ENCODE data around the gene PARD3.

PARD3 gene

GRCh38 chr10:34821587-34822585 is 6.8 kb upstream of the PARD3 start:
- DNase-seq: no peak

- DNase-seq: no peak
These were observed 2.5 kb upstream of the PARD3 start for GRCh38 chr10:34817586-34817985.

- no peak for DNase-seq
These were observed 2.0 kb upstream of the PARD3 start for GRCh38 chr10:34817054-34817453.

- DNase-seq: peak; percentile 45
These were observed 1.5 kb upstream of the PARD3 start for GRCh38 chr10:34816501-34817002.

GRCh38 chr10:34816085-34816496 is 995 bp upstream of the PARD3 start:
- DNase-seq: no peak

GRCh38 chr10:34814913-34815184 is 247 bp downstream of the PARD3 start:
- no peak for DNase-seq

GRCh38 chr10:34814223-34814912 is 728 bp downstream of the PARD3 start:
- peak; percentile 58 for DNase-seq

GRCh38 chr10:34813626-34814222 is 1.4 kb downstream of the PARD3 start:
- peak; percentile 44 for DNase-seq

- DNase-seq: no peak
These were observed 2.3 kb downstream of the PARD3 start for GRCh38 chr10:34812771-34813170.

- DNase-seq: no peak
These were observed 3.1 kb downstream of the PARD3 start for GRCh38 chr10:34811968-34812514.

GRCh38 chr10:34811126-34811967 is 3.7 kb downstream of the PARD3 start:
- no peak for DNase-seq

GRCh38 chr10:34809796-34810195 is 5.3 kb downstream of the PARD3 start:
- DNase-seq: no peak

GRCh38 chr10:34808801-34809745 is 6.0 kb downstream of the PARD3 start:
- DNase-seq: no peak

GRCh38 chr10:34808336-34808735 is 6.8 kb downstream of the PARD3 start:
- DNase-seq: no peak

GRCh38 chr10:34804306-34804705 is 10.8 kb downstream of the PARD3 start:
- no peak for DNase-seq

- no peak for DNase-seq
These were observed 12.4 kb downstream of the PARD3 start for GRCh38 chr10:34802692-34803091.

- no peak for DNase-seq
These were observed 13.9 kb downstream of the PARD3 start for GRCh38 chr10:34801097-34801733.

GRCh38 chr10:34800624-34801023 is 14.5 kb downstream of the PARD3 start:
- DNase-seq: no peak

GRCh38 chr10:34798654-34799053 is 16.4 kb downstream of the PARD3 start:
- DNase-seq: no peak

- no peak for DNase-seq
These were observed 17.9 kb downstream of the PARD3 start for GRCh38 chr10:34797155-34797554.

GRCh38 chr10:34796133-34796532 is 19.0 kb downstream of the PARD3 start:
- no peak for DNase-seq

Data from 8988T (cell line).